GM12864 (cell line): Measurements from ENCODE around the gene SMG6.
"Not testable (repeated sequence)": the region's sequence is repeated elsewhere in the genome, so short reads cannot be mapped to it uniquely, and the experiment has no call there.

ENCODE experiments used
- DNase-seq: peaks from one replicate; pipeline ENCODE4 v3.0.0-alpha.2; 2011; ENCODE audit warnings: low read depth
- H3K4me3 ChIP-seq: 2 replicates; pipeline ENCODE4 v1.5.1; 2011; ENCODE audit warnings: mild to moderate bottlenecking, low read depth, low read length, control low read depth
- TF ChIP-seq, protein P1 (sequence below): IDR thresholded peaks from 2 replicates; pipeline ENCODE4 v1.5.1; 2011; ENCODE audit warnings: low read depth, mild to moderate bottlenecking, moderate library complexity, low read length, control low read depth, inconsistent platforms; ENCODE audit errors: missing control alignments

Gene SMG6

GRCh38 chr17:2274414-2274813 lies 29.2 kb downstream of the SMG6 start:
- TF ChIP-seq, protein P1, sequence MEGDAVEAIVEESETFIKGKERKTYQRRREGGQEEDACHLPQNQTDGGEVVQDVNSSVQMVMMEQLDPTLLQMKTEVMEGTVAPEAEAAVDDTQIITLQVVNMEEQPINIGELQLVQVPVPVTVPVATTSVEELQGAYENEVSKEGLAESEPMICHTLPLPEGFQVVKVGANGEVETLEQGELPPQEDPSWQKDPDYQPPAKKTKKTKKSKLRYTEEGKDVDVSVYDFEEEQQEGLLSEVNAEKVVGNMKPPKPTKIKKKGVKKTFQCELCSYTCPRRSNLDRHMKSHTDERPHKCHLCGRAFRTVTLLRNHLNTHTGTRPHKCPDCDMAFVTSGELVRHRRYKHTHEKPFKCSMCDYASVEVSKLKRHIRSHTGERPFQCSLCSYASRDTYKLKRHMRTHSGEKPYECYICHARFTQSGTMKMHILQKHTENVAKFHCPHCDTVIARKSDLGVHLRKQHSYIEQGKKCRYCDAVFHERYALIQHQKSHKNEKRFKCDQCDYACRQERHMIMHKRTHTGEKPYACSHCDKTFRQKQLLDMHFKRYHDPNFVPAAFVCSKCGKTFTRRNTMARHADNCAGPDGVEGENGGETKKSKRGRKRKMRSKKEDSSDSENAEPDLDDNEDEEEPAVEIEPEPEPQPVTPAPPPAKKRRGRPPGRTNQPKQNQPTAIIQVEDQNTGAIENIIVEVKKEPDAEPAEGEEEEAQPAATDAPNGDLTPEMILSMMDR = no peak
- H3K4me3 ChIP-seq = no peak overlapping the region
- DNase-seq = no peak

- H3K4me3 ChIP-seq = no peak overlapping the region
- no peak for DNase-seq
- TF ChIP-seq, protein P1 = no peak
These were observed 31.4 kb downstream of the SMG6 start for GRCh38 chr17:2271985-2272702.

DNA sequence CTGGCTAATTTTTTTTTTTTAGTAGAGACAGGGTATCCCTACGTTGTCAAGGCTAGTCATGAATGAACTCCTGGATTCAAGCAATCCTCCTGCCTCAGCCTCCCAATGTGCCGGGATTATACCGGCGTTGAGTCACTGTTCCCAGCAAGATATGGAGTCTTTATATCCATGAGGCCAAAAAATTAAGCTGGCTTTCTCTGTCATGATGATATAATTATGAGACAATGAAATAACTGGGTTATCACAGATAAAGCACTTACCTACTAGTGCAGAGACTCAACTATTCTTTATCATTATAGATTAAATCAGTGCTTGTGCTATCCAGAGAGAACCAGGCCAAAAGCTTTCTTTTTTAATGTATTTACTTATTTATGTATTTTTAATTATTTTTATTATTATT lies 36.2 kb downstream of the SMG6 start:
- DNase-seq = no peak
- TF ChIP-seq, protein P1 = no peak
- H3K4me3 ChIP-seq = no peak overlapping the region; the same call in 1 of the 2 replicates

DNA sequence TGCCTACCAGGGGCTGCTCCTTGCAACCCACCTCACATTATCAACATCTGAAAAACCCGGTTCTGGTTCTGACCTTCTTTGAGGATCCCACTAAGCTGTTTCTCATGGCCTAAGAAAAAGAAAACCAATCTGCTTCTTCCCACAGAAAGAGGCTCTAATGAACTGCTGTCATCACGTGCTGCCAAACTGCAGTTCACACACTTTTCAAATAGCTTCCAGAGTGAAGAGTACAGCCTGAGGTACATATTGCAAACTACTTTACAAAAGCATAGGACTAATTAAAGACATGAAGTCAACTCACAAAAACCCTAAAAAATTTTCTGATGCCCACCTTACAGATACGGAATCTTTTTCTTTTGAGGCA lies 36.7 kb downstream of the SMG6 start:
- TF ChIP-seq, protein P1 = no peak

DNA sequence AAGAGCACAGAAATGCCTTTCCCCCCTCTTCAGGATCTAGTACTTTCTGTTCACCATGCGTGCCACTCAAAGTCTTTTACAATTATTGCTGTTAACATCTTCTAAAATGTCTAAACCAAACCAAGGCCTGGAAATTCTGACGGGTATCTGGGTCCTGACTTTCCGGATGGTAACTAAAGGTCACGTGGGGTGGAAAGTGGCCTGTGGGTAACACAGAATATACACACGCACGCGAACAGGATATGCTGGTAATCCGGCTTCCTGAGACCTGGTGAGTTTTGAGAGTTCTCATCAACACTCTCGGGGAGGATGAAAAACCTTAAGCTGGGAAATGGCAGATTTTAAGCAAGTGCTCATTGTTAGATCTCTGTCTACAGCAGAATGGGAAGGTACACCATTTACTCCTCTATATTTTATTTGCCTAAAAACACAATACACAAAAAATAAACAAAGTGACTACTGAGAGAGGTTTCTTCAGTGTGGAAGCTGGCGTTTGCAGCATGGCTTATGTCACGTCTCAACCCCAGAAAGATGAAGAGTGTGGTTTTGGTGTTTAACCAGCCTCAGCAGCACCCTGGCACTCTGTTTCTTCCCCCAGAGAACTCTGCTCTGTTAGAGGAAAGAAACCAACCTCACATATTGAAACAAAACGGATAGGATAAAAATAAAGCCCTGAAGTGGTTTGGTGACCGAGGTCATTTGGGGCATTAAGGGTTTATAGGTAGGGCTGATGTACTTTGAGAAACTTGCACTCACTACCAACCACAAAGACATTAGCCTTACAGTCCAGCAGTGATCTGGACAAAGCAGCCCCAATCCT lies 37.3 kb downstream of the SMG6 start:
- peak overlapping the region; percentile 3; the same call in 1 of the 2 replicates for H3K4me3 ChIP-seq
- peak; percentile 92 for DNase-seq
- TF ChIP-seq, protein P1 = no peak

More for the DNA sequence above, 36.7 kb downstream of the SMG6 start:
- peak; percentile 42 for DNase-seq
- H3K4me3 ChIP-seq = no peak overlapping the region; the same call in 1 of the 2 replicates

- H3K4me3 ChIP-seq = peak overlapping the region; percentile 3; the same call in 1 of the 2 replicates
- DNase-seq = not testable (repeated sequence)
These were observed 38.4 kb downstream of the SMG6 start for GRCh38 chr17:2265166-2265565.

- TF ChIP-seq, protein P1 = no peak
- no peak overlapping the region for H3K4me3 ChIP-seq
- no peak for DNase-seq
These were observed 39.3 kb downstream of the SMG6 start for GRCh38 chr17:2264067-2264860.
